ENCODE results near the gene NPAS2. TPM values are rescaled to one million over a fixed set of nuclear protein-coding genes. Genes with fewer than 3 reads are reported as not detected.

The NPAS2 gene
- total RNA-seq, 3 donors from 2014 or later: 6.2 to 42.3 (median 22.5) TPM

DNA sequence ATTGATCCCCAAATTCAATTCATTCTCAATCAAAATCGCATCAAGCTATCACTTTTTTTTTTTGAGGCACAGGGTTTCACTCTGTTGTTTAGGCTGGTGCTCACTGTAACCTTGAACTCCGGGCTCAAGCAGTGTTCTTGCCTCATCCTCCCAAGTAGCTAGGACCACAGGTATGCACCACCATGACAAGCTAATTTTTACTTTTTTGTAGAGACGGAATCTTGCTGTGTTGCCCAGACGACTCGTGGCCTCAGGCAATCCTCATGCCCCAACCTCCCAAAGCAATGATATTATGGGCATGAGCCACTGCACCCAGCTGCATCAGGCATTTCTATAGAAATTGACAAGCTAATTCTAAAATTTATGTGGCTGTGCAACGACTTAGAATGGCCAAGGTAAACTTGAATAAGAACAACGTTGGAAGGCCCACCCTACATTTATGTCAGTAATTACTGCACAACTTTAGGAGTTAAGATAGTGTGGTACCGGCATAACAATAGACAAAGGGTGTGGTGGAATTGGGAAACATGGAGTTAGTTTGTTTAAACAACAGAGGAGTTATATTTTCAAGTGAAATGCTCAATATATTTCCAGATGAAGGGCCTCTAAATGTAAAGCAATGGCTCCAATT is 78.2 kb downstream of the NPAS2 start:
- Histone ChIP-seq H3K9me3 (no peaks in the 10 kb centered on the region), H3K4me3 (no peak overlapping the region), H3K27ac (no peak overlapping the region), H3K36me3 (no peaks in the 10 kb centered on the region), H3K4me1 (no peaks in the 10 kb centered on the region), H3K27me3 (no peaks in the 10 kb centered on the region)
- intact Hi-C loops (cut with DNase I; ENCODE audit: low total_unique reads): no loop called here
- no peak for DNase-seq (ENCODE audit: low spot score in 2 of 2)
- TF ChIP-seq, protein P1, sequence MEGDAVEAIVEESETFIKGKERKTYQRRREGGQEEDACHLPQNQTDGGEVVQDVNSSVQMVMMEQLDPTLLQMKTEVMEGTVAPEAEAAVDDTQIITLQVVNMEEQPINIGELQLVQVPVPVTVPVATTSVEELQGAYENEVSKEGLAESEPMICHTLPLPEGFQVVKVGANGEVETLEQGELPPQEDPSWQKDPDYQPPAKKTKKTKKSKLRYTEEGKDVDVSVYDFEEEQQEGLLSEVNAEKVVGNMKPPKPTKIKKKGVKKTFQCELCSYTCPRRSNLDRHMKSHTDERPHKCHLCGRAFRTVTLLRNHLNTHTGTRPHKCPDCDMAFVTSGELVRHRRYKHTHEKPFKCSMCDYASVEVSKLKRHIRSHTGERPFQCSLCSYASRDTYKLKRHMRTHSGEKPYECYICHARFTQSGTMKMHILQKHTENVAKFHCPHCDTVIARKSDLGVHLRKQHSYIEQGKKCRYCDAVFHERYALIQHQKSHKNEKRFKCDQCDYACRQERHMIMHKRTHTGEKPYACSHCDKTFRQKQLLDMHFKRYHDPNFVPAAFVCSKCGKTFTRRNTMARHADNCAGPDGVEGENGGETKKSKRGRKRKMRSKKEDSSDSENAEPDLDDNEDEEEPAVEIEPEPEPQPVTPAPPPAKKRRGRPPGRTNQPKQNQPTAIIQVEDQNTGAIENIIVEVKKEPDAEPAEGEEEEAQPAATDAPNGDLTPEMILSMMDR (IDR thresholded peaks at IDR 0.05): no peak
- TF ChIP-seq POLR2AphosphoS5 (IDR thresholded peaks at IDR 0.05) (no peak), POLR2A (IDR thresholded peaks at IDR 0.05) (no peak)

DNA sequence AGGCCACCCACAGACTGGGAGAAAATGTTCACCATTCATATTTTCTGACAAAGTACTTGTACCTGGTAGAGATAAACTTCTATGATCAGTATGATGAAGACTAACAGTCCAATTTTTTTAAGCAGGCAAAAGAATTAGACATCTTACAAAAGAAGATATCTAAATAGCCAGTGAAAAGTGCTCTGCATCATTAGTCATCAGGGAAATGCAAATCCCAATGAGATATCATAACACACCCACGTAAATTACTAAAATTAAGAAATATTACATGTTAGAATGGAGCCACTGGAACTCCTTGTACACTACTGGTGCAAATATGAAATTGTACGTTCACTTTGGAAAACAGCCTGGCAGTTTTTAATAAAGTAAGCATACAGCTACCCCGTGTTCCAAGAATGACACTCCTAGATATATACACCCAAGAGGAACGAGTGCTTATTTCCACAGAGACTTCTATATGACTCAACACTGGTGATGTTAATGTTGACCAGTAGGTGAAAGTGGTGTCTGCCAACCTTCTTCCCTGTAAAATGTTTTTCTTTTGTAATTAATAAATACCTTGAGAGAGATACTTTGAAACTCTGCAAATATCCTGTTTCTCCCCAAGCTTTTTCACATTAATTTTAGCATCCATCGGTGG is 80.3 kb downstream of the NPAS2 start:
- Histone ChIP-seq H3K36me3 (no peaks in the 10 kb centered on the region), H3K27me3 (no peaks in the 10 kb centered on the region), H3K4me1 (no peaks in the 10 kb centered on the region), H3K4me3 (no peak overlapping the region), H3K9me3 (no peaks in the 10 kb centered on the region), H3K27ac (no peak overlapping the region)
- intact Hi-C loops (cut with DNase I; ENCODE audit: low total_unique reads): no loop called here
- DNase-seq (ENCODE audit: low spot score in 2 of 2): no peak
- TF ChIP-seq POLR2A (IDR thresholded peaks at IDR 0.05): no peak
- no peak for TF ChIP-seq POLR2AphosphoS5 (IDR thresholded peaks at IDR 0.05)
- TF ChIP-seq, protein P1 (IDR thresholded peaks at IDR 0.05): no peak

DNA sequence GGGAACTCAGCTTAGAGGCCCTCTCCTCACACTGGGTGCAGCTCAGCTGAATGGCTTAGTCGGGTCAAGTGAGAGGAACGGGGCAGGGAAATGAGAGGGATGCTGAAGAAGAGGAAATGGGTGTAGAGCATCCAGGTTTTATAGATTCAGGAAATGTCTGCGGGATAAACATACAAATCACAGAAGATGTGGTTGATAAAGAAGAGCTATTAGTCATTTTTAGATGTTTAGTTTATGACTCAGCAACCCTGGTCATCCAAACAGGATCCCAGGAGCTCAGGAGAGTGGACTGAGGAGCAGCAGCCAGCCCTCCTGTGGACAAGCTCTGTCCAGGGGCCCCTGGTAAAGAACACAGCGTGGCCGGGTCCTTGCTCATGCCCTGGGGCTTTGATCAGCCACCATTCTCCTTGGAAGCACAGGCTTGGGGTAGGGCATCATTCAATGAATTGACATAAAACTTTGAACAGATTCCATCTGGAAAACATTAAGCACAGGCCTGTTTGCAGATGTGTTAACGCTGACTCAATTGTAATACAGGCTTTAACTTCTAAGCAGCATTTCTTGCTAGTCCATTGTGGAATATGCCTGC is 83.0 kb downstream of the NPAS2 start:
- H3K9me3 ChIP-seq: no peaks in the 10 kb centered on the region
- no peak for DNase-seq (ENCODE audit: low spot score in 2 of 2)
- no peak overlapping the region for H3K4me3 ChIP-seq
- intact Hi-C loops (cut with DNase I; ENCODE audit: low total_unique reads): no loop called here
- no peaks in the 10 kb centered on the region for H3K4me1 ChIP-seq
- H3K27me3 ChIP-seq: no peaks in the 10 kb centered on the region
- no peaks in the 10 kb centered on the region for H3K36me3 ChIP-seq
- peak overlapping the region in 1 of 2 donors; percentile 61 for H3K27ac ChIP-seq
- TF ChIP-seq, protein P1 (IDR thresholded peaks at IDR 0.05): no peak
- no peak for TF ChIP-seq POLR2A (IDR thresholded peaks at IDR 0.05)
- TF ChIP-seq POLR2AphosphoS5 (IDR thresholded peaks at IDR 0.05): no peak

DNA sequence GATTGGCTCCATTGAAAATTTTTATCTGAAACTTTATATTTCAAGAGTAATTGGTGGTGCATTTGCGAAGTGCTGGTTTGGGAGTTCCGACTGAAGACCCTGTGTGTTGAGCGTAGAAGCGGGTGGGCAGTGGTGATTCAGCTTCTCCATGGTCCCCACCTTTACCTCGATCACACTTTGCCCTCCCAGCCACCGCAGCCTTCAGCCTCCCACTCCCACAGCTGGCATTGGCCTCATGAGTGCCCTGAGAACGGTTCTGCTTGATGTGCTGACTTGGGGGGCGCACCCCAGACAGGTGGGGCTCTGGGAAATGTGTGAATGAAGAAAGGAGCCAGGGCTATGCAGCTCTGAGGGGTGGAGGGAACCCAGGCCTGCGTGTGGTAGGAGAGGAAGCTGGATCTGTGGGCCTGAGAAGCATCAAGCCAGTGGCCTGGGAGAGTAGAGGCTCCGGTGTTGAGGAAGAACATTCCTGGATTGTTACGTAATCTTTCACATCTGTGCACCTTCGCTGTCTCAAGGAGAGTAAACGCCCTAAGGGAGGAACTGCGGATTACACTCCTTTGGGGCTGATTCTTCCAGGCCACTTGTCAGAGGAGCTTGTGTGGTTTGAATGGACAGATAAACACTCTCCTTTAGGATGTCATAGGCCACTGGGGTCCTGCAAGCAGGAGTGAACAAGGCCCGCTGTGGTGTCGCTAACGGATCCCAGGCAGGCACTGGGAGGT is 83.8 kb downstream of the NPAS2 start:
- Histone ChIP-seq H3K27me3 (no peaks in the 10 kb centered on the region), H3K4me1 (no peaks in the 10 kb centered on the region), H3K27ac (peak overlapping the region; percentile 22 to 61), H3K4me3 (no peak overlapping the region), H3K9me3 (no peaks in the 10 kb centered on the region), H3K36me3 (no peaks in the 10 kb centered on the region)
- DNase-seq (ENCODE audit: low spot score in 2 of 2): peak in 1 of 2 donors; percentile 30
- TF ChIP-seq POLR2A (IDR thresholded peaks at IDR 0.05): no peak
- no peak for TF ChIP-seq POLR2AphosphoS5 (IDR thresholded peaks at IDR 0.05)
- TF ChIP-seq, protein P1 (IDR thresholded peaks at IDR 0.05): no peak
- intact Hi-C loops (cut with DNase I; ENCODE audit: low total_unique reads): no loop called here

Data from breast epithelium (tissue), 4 donors.